Left lung (tissue), 10 donors: Measurements from ENCODE around the gene PRPS2. TPM values are rescaled to one million over a fixed set of nuclear protein-coding genes. Genes with fewer than 3 reads are reported as not detected.

Experiments
- ATAC-seq: fragments of 200-7000 bp; cut with Tn5 transposase; one replicate; pipeline ENCODE4 v1.9.1; 2020; ENCODE audit warnings: moderate library complexity
- DNase-seq, 4 donors: peaks; one replicate each; pipeline ENCODE4 v3.0.0-alpha.2; 2013 to 2020
- H3K27ac ChIP-seq, 2 donors: fragments of 200-600 bp; sonication (generic) in 1 of 2; one replicate each; pipeline versions ENCODE4 v1.5.0 to v1.8.0; 2020 to 2021
- H3K27me3 ChIP-seq, 2 donors: fragments of 200-600 bp; sonication (generic) in 1 of 2; one replicate each; pipeline versions ENCODE4 v1.5.0 to v1.8.0; 2020 to 2021
- H3K36me3 ChIP-seq, 2 donors: fragments of 200-600 bp; sonication (generic) in 1 of 2; one replicate each; pipeline versions ENCODE4 v1.5.0 to v1.8.0; 2020 to 2021
- H3K4me1 ChIP-seq, 2 donors: fragments of 200-600 bp; one replicate each; pipeline ENCODE4 v1.8.0; 2021
- H3K4me3 ChIP-seq, 2 donors: fragments of 200-600 bp; sonication (generic) in 1 of 2; one replicate each; pipeline versions ENCODE4 v1.5.0 to v1.8.0; 2020 to 2021; ENCODE audit warnings: mild to moderate bottlenecking in 1 of 2
- H3K9me3 ChIP-seq, 2 donors: fragments of 200-600 bp; sonication (generic) in 1 of 2; one replicate each; pipeline versions ENCODE4 v1.5.0 to v1.8.0; 2020 to 2021
- intact Hi-C, 2 donors: fragments of 100-400 bp; cut with DNase I; formaldehyde crosslinking; loops; one replicate each; pipeline versions ENCODE4 v1.11.2 to v1.14.2; 2022
- polyA plus RNA-seq, 6 donors: library from polyadenylated mRNA; unstranded; fragments of 120-200 nt; gene quantifications; one replicate each; pipeline ENCODE4 v1.2.1, GENCODE V29; 2013; ENCODE audit not compliant: insufficient read length in 6 of 6
- total RNA-seq, 2 donors: library from RNA; stranded (reverse); fragmentation: NEBNext Ultra II Directional; extraction: Animal tissue kit (Norgen Biotek cat#: 25700); gene quantifications; one replicate each; pipeline ENCODE4 v1.2.1, GENCODE V29; 2021
- TF ChIP-seq, protein P1 (sequence below), 2 donors: fragments of 200-600 bp; sonication (generic) in 1 of 2; IDR thresholded peaks; one replicate each; pipeline versions ENCODE4 v1.5.0 to v1.8.0; 2021; ENCODE audit warnings: antibody characterized with exemption in 2 of 2
- donor health status: DM: no; HTN: yes; CAD: no.
- donor health status: DM: no; HTN: no; CAD: no.

PRPS2 gene
- total and polyA plus RNA-seq, 8 donors: 29.2 to 36.4 (median 32.5) TPM

DNA sequence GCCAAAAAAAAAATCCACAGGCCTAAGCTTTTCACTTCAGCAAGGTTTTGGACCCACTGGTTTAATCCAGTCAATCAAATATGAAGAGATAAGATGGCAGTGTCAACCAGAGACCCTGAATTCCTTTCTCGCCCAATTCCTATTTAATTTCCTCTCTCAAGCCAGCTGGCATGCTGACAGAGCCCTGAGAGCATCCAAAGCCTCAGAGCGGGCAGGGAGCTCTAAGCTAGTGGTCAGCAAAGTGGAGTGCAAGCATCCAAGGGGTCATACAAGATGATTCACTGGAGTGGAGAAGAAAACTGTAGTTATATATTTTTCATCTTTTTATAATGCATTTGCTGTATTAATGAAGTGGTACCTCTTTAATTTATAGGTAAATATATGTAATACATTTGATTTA lies 37.8 kb upstream of the PRPS2 start:
- TF ChIP-seq, protein P1, sequence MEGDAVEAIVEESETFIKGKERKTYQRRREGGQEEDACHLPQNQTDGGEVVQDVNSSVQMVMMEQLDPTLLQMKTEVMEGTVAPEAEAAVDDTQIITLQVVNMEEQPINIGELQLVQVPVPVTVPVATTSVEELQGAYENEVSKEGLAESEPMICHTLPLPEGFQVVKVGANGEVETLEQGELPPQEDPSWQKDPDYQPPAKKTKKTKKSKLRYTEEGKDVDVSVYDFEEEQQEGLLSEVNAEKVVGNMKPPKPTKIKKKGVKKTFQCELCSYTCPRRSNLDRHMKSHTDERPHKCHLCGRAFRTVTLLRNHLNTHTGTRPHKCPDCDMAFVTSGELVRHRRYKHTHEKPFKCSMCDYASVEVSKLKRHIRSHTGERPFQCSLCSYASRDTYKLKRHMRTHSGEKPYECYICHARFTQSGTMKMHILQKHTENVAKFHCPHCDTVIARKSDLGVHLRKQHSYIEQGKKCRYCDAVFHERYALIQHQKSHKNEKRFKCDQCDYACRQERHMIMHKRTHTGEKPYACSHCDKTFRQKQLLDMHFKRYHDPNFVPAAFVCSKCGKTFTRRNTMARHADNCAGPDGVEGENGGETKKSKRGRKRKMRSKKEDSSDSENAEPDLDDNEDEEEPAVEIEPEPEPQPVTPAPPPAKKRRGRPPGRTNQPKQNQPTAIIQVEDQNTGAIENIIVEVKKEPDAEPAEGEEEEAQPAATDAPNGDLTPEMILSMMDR (IDR thresholded peaks at IDR 0.05): no peak
- H3K27ac ChIP-seq: no peak overlapping the region
- ATAC-seq (no peak), DNase-seq (no peak)
- H3K27me3 ChIP-seq: no peaks in the 10 kb centered on the region
- H3K4me1 ChIP-seq: no peaks in the 10 kb centered on the region
- H3K36me3 ChIP-seq: no peaks in the 10 kb centered on the region
- intact Hi-C loops: no loop called here
- H3K9me3 ChIP-seq: no peaks in the 10 kb centered on the region
- H3K4me3 ChIP-seq: no peak overlapping the region

- TF ChIP-seq, protein P1 (IDR thresholded peaks at IDR 0.05): no peak
- Histone ChIP-seq H3K4me1 (no peaks in the 10 kb centered on the region), H3K27ac (no peak overlapping the region), H3K4me3 (no peak overlapping the region), H3K9me3 (no peaks in the 10 kb centered on the region), H3K36me3 (no peaks in the 10 kb centered on the region), H3K27me3 (no peaks in the 10 kb centered on the region)
- DNase-seq (no peak), ATAC-seq (no peak)
- intact Hi-C loops: no loop called here
Measured at GRCh38 chrX:12758291-12758690, 32.9 kb upstream of the PRPS2 start.

DNA sequence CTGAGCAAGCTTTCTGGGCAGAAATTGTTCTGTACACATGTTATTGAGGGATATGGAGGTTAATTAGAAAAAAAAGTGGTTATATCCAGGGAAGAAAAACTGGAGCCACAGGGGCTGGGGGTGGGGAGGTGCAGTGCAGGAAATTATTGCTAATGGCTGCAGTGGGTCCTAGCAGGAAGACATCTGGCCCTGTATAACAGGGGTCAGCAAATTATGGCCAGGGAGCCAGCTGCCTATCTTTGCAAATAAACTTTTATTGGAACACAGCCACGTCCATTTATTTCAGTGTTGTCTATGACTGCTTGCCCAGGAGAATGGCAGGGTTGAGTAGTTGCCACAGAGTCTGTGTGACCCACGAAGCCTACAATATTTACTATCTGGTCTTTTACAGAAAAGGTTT lies 23.4 kb upstream of the PRPS2 start:
- Histone ChIP-seq H3K9me3 (no peaks in the 10 kb centered on the region), H3K27me3 (peaks cover 16 to 22% of the 10 kb centered on the region in 2 donors), H3K27ac (no peak overlapping the region), H3K4me1 (no peaks in the 10 kb centered on the region), H3K36me3 (no peaks in the 10 kb centered on the region), H3K4me3 (no peak overlapping the region)
- DNase-seq (no peak), ATAC-seq (no peak)
- TF ChIP-seq, protein P1 (IDR thresholded peaks at IDR 0.05): no peak
- intact Hi-C loops: no loop called here

DNA sequence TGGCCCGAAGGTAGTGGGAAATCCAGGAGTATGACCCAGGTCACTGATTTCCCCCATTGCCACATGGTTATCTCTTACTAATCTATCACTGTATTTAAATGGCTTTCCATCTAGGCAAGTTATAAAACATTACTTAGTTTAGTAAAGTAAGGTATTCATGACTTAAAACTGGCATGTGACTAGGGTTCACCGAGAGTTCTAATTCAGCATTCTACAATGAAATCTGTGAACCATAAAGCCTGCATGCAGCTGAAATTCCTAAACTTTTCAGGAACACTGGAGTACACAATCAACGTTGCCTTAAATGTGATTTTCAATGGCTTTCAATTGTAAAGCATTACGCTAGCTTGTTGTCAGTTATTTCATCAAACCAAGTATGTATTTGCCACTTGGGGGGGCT lies 22.7 kb upstream of the PRPS2 start:
- no peak for DNase-seq
- no peak for ATAC-seq
- H3K27me3 ChIP-seq: peaks cover 16 to 23% of the 10 kb centered on the region in 2 donors
- H3K4me1 ChIP-seq: no peaks in the 10 kb centered on the region
- intact Hi-C loops: no loop called here
- no peak overlapping the region for H3K27ac ChIP-seq
- H3K4me3 ChIP-seq: no peak overlapping the region
- H3K36me3 ChIP-seq: no peaks in the 10 kb centered on the region
- TF ChIP-seq, protein P1 (IDR thresholded peaks at IDR 0.05): no peak
- H3K9me3 ChIP-seq: no peaks in the 10 kb centered on the region

GRCh38 chrX:12770440-12770839 lies 20.8 kb upstream of the PRPS2 start:
- intact Hi-C loops: no loop called here
- peaks cover 23 to 27% of the 10 kb centered on the region in 2 donors for H3K27me3 ChIP-seq
- DNase-seq (peak in 1 of 4 donors; percentile 24), ATAC-seq (peak; percentile 82)
- no peak overlapping the region for H3K4me3 ChIP-seq
- no peaks in the 10 kb centered on the region for H3K4me1 ChIP-seq
- H3K36me3 ChIP-seq: no peaks in the 10 kb centered on the region
- H3K27ac ChIP-seq: no peak overlapping the region
- H3K9me3 ChIP-seq: no peaks in the 10 kb centered on the region
- TF ChIP-seq, protein P1 (IDR thresholded peaks at IDR 0.05): peak in 1 of 2 donors; percentile 40
